Keratinocyte (primary cell): ENCODE measurements around the gene RECK. TPM values are rescaled to one million over a fixed set of nuclear protein-coding genes. Genes with fewer than 3 reads are reported as not detected.

Experiments used
- DNase-seq: peaks from one replicate; pipeline ENCODE4 v3.0.0-alpha.2; 2011; ENCODE audit warnings: low read depth, missing footprints, low spot score
- FAIRE-seq: peaks from 2 replicates; lab custom pipeline; 2011; peaks lifted over from hg19 to GRCh38; lab: Jason Lieb, UNC
- H2AFZ ChIP-seq: 2 replicates; pipeline ENCODE4 v1.6.0; 2012; ENCODE audit warnings: low read length, control low read depth, inconsistent platforms; ENCODE audit not compliant: control insufficient read depth
- H3K27ac ChIP-seq: 2 replicates; pipeline ENCODE4 v1.5.1; 2011; ENCODE audit warnings: low read length; ENCODE audit not compliant: control insufficient read depth, insufficient read depth
- H3K27me3 ChIP-seq: 3 replicates; pipeline ENCODE4 v1.6.0; 2011; ENCODE audit warnings: low read length; ENCODE audit not compliant: control insufficient read depth, insufficient read depth; ENCODE audit errors: extremely low read depth
- H3K36me3 ChIP-seq, 2 experiments: 2 replicates in 1 of 2; 3 replicates in 1 of 2; pipeline ENCODE4 v1.5.1; 2011; ENCODE audit warnings: low read length in 2 of 2, mild to moderate bottlenecking in 1 of 2; ENCODE audit not compliant: control insufficient read depth in 2 of 2, insufficient read depth in 2 of 2; ENCODE audit errors: extremely low read depth in 1 of 2
- H3K4me1 ChIP-seq: 3 replicates; pipeline ENCODE4 v1.5.1; 2011; ENCODE audit warnings: low read length; ENCODE audit not compliant: control insufficient read depth, insufficient read depth; ENCODE audit errors: extremely low read depth
- H3K4me2 ChIP-seq: 3 replicates; pipeline ENCODE4 v1.6.0; 2011; ENCODE audit warnings: low read depth, low read length; ENCODE audit not compliant: control insufficient read depth, insufficient read depth; ENCODE audit errors: extremely low read depth
- H3K4me3 ChIP-seq, 3 experiments: fragments of 200-600 bp in 1 of 3; sonication (generic) in 1 of 3; 2 replicates in 2 of 3; 3 replicates in 1 of 3; pipeline ENCODE4 v1.5.1; 2011 to 2016; ENCODE audit warnings: low read length in 3 of 3, mild to moderate bottlenecking in 3 of 3, control low read depth in 2 of 3, inconsistent platforms in 1 of 3, low read depth in 1 of 3, mixed read lengths in 1 of 3, mixed run types in 1 of 3, moderate library complexity in 1 of 3; ENCODE audit not compliant: control insufficient read depth in 2 of 3, insufficient read depth in 2 of 3; ENCODE audit errors: extremely low read depth in 1 of 3
- H3K79me2 ChIP-seq: 2 replicates; pipeline ENCODE4 v1.6.0; 2012; ENCODE audit warnings: low read length; ENCODE audit not compliant: control insufficient read depth, insufficient read depth
- H3K9ac ChIP-seq: 3 replicates; pipeline ENCODE4 v1.6.0; 2011; ENCODE audit warnings: low read length; ENCODE audit not compliant: control insufficient read depth, insufficient read depth; ENCODE audit errors: extremely low read depth
- H3K9me1 ChIP-seq: 3 replicates; pipeline ENCODE4 v1.6.0; 2011; ENCODE audit warnings: low read length; ENCODE audit not compliant: control insufficient read depth, insufficient read depth; ENCODE audit errors: extremely low read depth
- H3K9me3 ChIP-seq: 2 replicates; pipeline ENCODE4 v1.5.1; 2012; ENCODE audit warnings: low read depth, low read length; ENCODE audit not compliant: control insufficient read depth
- H4K20me1 ChIP-seq: 3 replicates; pipeline ENCODE4 v1.6.0; 2011; ENCODE audit warnings: low read length; ENCODE audit not compliant: control insufficient read depth, insufficient read depth; ENCODE audit errors: extremely low read depth
- EZH2 ChIP-seq: IDR thresholded peaks from one replicate; pipeline ENCODE4 v1.6.1; 2012; ENCODE audit warnings: inconsistent platforms, mild to moderate bottlenecking, low read length, moderate library complexity
- dilution Hi-C: fragments of 300-500 bp; cut with MboI; formaldehyde crosslinking; loops from one replicate; pipeline ENCODE4 v1.7.0; 2020; ENCODE audit warnings: low sequenced_read_pairs; ENCODE audit not compliant: extremely low pct_ligation_motif_present
- polyA plus RNA-seq, 5 experiments: library from polyadenylated mRNA; depleted of rRNA in 3 of 5; stranded (reverse) in 3 of 5; stranded (forward) in 1 of 5; unstranded in 1 of 5; fragments of >200 nt; gene quantifications; 1 replicate in 1 of 5; 2 replicates in 3 of 5; 3 replicates in 1 of 5; pipeline versions ENCODE4 v1.2.1 to v1.2.3, GENCODE V29; 2011 to 2012; ENCODE audit warnings: missing spikeins in 2 of 5, low read depth in 1 of 5, low replicate concordance in 1 of 5
- TF ChIP-seq, protein P1 (sequence below), 3 experiments: IDR thresholded peaks in 1 of 3; conservative IDR thresholded peaks in 1 of 3; optimal IDR thresholded peaks in 1 of 3; 2 replicates in 2 of 3; 3 replicates in 1 of 3; pipeline versions ENCODE3 to v1.5.1; 2011; ENCODE audit warnings: low read length in 3 of 3, mild to moderate bottlenecking in 3 of 3, moderate library complexity in 2 of 3, control low read depth in 1 of 3, inconsistent platforms in 1 of 3; ENCODE audit not compliant: insufficient read depth in 2 of 3; ENCODE audit errors: extremely low read depth in 1 of 3

RECK gene
- polyA plus RNA-seq, 1 donor (not counting 4 experiments of a cell fraction or from before 2014, with no cell fraction given): 4.6 TPM

- Histone ChIP-seq H2AFZ (no peak overlapping the region), H3K36me3 (no peaks in the 10 kb centered on the region), H3K9me1 (no peaks in the 10 kb centered on the region), H3K4me3 (no peak overlapping the region), H3K27ac (no peak overlapping the region), H3K79me2 (no peaks in the 10 kb centered on the region), H3K27me3 (peaks cover 4% of the 10 kb centered on the region), H3K9me3 (no peaks in the 10 kb centered on the region), H3K4me2 (no peak overlapping the region), H3K9ac (no peak overlapping the region), H3K4me1 (peaks cover 4% of the 10 kb centered on the region), H4K20me1 (no peaks in the 10 kb centered on the region)
- no peak for TF ChIP-seq EZH2
- TF ChIP-seq, protein P1, sequence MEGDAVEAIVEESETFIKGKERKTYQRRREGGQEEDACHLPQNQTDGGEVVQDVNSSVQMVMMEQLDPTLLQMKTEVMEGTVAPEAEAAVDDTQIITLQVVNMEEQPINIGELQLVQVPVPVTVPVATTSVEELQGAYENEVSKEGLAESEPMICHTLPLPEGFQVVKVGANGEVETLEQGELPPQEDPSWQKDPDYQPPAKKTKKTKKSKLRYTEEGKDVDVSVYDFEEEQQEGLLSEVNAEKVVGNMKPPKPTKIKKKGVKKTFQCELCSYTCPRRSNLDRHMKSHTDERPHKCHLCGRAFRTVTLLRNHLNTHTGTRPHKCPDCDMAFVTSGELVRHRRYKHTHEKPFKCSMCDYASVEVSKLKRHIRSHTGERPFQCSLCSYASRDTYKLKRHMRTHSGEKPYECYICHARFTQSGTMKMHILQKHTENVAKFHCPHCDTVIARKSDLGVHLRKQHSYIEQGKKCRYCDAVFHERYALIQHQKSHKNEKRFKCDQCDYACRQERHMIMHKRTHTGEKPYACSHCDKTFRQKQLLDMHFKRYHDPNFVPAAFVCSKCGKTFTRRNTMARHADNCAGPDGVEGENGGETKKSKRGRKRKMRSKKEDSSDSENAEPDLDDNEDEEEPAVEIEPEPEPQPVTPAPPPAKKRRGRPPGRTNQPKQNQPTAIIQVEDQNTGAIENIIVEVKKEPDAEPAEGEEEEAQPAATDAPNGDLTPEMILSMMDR (optimal IDR thresholded peaks at IDR 0.05 in 1 of 3, IDR thresholded peaks at IDR 0.05 in 1 of 3, conservative IDR thresholded peaks at IDR 0.05 in 1 of 3; ENCODE audit: extremely low read depth in 1 of 3, insufficient read depth in 2 of 3, low read length in 3 of 3): no peak
- FAIRE-seq (no peak), DNase-seq (no peak)
- dilution Hi-C loops: loop anchor here (10.0 kb wide), 1 partner anchor 46 kb away; the partner anchor contains the start of gene CLTA
Measured at GRCh38 chr9:36148311-36149051, 111.8 kb downstream of the RECK start.

DNA sequence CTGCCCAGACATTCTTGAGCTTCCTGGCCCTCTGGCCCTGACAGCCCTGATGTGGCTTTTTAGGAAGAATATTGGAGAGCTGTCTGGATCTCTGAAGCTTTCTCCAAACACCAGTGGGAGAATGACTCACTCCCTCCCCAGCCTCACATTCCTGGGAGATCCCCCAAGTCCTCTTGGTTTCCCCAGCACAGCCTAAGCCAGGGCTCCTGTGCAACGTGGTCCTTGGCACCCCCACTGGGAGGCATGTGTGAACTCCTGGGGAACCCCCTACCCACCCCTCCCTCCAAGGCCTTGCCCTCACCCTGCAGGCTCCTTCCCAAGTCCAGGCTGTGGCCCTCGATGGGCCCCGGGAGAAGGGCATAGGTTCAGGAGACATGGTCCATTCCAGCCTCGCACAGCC, 112.5 kb downstream of the RECK start:
- peaks cover 4% of the 10 kb centered on the region for H3K4me1 ChIP-seq
- no peaks in the 10 kb centered on the region for H3K79me2 ChIP-seq
- no peaks in the 10 kb centered on the region for H3K9me3 ChIP-seq
- no peak overlapping the region for H3K9ac ChIP-seq
- TF ChIP-seq, protein P1 (optimal IDR thresholded peaks at IDR 0.05 in 1 of 3, IDR thresholded peaks at IDR 0.05 in 1 of 3, conservative IDR thresholded peaks at IDR 0.05 in 1 of 3; ENCODE audit: extremely low read depth in 1 of 3, insufficient read depth in 2 of 3, low read length in 3 of 3): no peak
- TF ChIP-seq EZH2: no peak
- DNase-seq: no peak
- H3K9me1 ChIP-seq: no peaks in the 10 kb centered on the region
- dilution Hi-C loops: loop anchor here (10.0 kb wide), 1 partner anchor 46 kb away; the partner anchor contains the start of gene CLTA
- H4K20me1 ChIP-seq: no peaks in the 10 kb centered on the region
- FAIRE-seq: no peak
- H3K4me3 ChIP-seq: no peak overlapping the region
- no peaks in the 10 kb centered on the region for H3K36me3 ChIP-seq
- peaks cover 4% of the 10 kb centered on the region for H3K27me3 ChIP-seq
- H3K4me2 ChIP-seq: no peak overlapping the region
- H2AFZ ChIP-seq: no peak overlapping the region
- no peak overlapping the region for H3K27ac ChIP-seq
